Rectal smooth muscle tissue (tissue), 1 donor: ENCODE results near the gene RNASE4.
A peak's percentile ranks its signal among the peaks of the same experiment; 100 is the strongest.
"Not testable (repeated sequence)": the region's sequence is repeated elsewhere in the genome, so short reads cannot be mapped to it uniquely, and the experiment has no call there.

Experiments used
- H3K27ac ChIP-seq: one replicate; pipeline ENCODE4 v1.7.0; 2013; ENCODE audit warnings: low read depth, low read length, inconsistent platforms
- H3K27me3 ChIP-seq: one replicate; pipeline ENCODE4 v1.7.0; 2013; ENCODE audit warnings: low read length; ENCODE audit not compliant: control insufficient read depth, insufficient read depth
- H3K36me3 ChIP-seq: one replicate; pipeline ENCODE4 v1.7.0; 2013; ENCODE audit warnings: low read length; ENCODE audit not compliant: control insufficient read depth, insufficient read depth
- H3K4me1 ChIP-seq: one replicate; pipeline ENCODE4 v1.7.0; 2013; ENCODE audit warnings: low read length; ENCODE audit not compliant: control insufficient read depth, insufficient read depth
- H3K4me3 ChIP-seq: one replicate; pipeline ENCODE4 v1.7.0; 2013; ENCODE audit warnings: low read length
- H3K9ac ChIP-seq: one replicate; pipeline ENCODE4 v1.7.0; 2013; ENCODE audit warnings: low read length

Gene RNASE4

GRCh38 chr14:20683891-20684661 is at the start of gene RNASE4:
Gene RNASE4, plus strand, starts transcription at chr14:20684560. Its CDS starts 14,812 bp downstream, at chr14:20699372.
- Histone ChIP-seq H3K4me3 (peak within 1 kb of the TSS; percentile 91), H3K27me3 (no peaks in the 10 kb centered on the region), H3K4me1 (peaks cover 7% of the 10 kb centered on the region), H3K9ac (peak within 1 kb of the TSS; percentile 99), H3K36me3 (no peaks in the 10 kb centered on the region), H3K27ac (peak within 1 kb of the TSS; percentile 99)

GRCh38 chr14:20641591-20641990 is 42.8 kb upstream of the RNASE4 start, which contains the start of gene OR6S1:
Gene OR6S1, minus strand, starts transcription at chr14:20641691. Its CDS starts 0 bp downstream, at chr14:20641691.
- Histone ChIP-seq H3K27ac (no peak within 1 kb of the TSS), H3K36me3 (no peaks in the 10 kb centered on the region), H3K27me3 (no peaks in the 10 kb centered on the region), H3K9ac (no peak within 1 kb of the TSS), H3K4me1 (no peaks in the 10 kb centered on the region), H3K4me3 (no peak within 1 kb of the TSS)

GRCh38 chr14:20642182-20642581 is 42.2 kb upstream of the RNASE4 start:
- Histone ChIP-seq H3K9ac (no peak overlapping the region), H3K4me1 (no peaks in the 10 kb centered on the region), H3K36me3 (no peaks in the 10 kb centered on the region), H3K27me3 (no peaks in the 10 kb centered on the region), H3K4me3 (no peak overlapping the region), H3K27ac (no peak overlapping the region)

DNA sequence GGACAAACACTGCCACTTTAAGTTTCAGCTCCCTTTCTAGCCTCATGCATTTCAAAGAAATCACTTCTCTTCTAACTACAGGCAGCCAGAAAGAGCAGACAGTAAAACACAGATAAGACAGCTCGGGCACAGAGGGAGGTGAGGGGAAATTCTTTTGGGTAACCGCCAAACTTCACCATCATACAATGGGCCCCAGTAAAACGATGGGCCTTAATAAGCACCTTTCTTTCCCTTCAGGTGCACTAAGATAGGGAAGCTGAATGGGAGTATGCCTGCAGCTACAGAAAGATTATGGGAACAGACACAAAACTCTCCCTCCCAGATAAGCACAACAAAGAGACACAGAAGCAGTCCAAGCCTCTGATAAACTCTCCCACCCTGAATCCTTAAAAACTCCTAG is 41.6 kb upstream of the RNASE4 start:
- not testable (repeated sequence) for H3K27ac ChIP-seq, H3K4me3 ChIP-seq, H3K36me3 ChIP-seq, H3K27me3 ChIP-seq, H3K4me1 ChIP-seq, H3K9ac ChIP-seq

DNA sequence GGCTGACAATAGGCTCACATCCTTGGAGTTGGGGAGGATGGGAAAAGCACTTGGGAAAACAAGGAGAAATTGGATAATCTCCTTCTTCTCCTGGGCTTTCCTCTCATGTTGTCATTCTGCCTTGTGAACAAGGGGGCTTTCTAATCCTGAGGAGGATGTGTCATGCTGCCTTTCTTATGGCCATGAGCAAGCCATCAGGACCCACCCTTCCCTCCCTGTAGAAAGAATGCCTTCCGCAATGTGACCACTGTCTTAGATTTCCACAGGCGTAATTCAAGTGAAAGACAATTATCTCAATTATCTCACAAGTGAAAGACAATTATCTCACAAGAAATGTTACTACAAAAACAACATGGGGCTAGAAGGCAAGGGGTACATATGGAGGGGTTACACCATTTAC is 39.8 kb upstream of the RNASE4 start:
- Histone ChIP-seq H3K36me3 (no peaks in the 10 kb centered on the region), H3K4me3 (no peak overlapping the region), H3K27me3 (no peaks in the 10 kb centered on the region), H3K4me1 (no peaks in the 10 kb centered on the region), H3K9ac (no peak overlapping the region), H3K27ac (no peak overlapping the region)

DNA sequence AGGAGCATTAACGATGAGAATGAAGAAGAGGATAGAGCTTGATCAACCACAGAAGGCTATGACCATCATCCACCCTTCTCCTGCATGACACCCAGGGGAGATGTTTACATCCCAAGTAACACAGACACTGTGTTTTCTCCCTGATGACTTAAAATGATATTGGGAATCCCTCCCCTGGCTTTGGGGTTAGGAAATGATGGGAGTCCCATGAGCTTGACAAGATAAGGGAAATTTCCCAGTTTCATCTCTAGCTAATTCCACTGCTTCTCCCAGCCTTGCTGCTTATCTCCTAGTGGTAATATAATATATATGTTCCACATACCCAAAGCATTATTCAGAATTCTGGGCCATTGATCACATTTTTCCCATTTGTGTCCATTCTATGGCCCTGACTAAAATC is 38.9 kb upstream of the RNASE4 start:
- no peaks in the 10 kb centered on the region for H3K36me3 ChIP-seq
- H3K27me3 ChIP-seq, result no peaks in the 10 kb centered on the region
- no peaks in the 10 kb centered on the region for H3K4me1 ChIP-seq

DNA sequence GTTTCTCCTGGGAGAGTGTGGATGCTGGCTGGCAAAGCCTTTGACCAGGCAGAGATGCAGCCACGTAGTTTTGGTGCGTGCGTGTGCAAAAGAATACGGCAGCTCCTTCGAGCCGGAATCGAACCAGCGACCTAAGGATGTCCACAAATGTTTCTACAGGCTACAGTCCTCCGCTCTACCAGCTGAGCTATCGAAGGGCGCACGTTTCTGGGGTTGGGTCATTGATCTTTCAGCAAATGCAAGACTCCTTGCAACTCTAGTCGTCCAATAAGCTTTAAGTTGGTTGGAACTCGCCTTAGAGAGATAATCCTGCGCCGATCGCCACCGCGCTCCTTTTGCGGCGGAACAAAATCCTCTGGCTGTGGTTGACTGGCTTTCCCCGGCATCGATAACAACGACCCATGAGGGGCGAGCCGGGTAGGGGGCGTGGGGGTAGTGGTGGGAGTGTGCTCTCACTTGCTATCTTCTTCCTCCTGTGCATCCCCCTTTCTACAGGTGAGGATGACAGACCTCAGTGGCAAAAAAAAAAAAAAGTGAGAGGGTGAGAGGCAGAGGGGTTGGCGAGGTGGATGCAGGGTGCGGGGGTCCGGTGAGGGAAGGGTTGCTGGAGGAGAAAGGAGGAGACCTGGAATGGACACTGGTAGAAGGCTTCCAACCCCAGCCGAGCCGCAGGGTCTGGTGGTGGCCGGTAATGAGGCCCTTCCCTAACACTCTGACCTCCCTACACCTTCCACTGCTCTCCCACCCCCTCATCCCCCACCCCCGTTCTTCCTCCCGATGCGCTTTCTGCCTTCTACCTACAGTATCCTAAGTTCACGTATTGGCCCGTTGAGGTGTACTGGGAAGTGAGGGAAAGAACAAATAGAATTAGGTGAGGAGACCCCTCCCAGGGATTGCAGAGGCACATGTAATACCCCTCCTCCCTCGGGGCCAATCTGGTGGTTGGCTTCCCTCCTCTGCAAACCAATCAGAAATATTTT is 31.1 kb upstream of the RNASE4 start:
- peak overlapping the region; percentile 32 for H3K4me3 ChIP-seq
- no peaks in the 10 kb centered on the region for H3K36me3 ChIP-seq
- H3K27ac ChIP-seq, result no peak overlapping the region
- no peak overlapping the region for H3K9ac ChIP-seq
- peaks cover 21% of the 10 kb centered on the region for H3K27me3 ChIP-seq
- H3K4me1 ChIP-seq, result no peaks in the 10 kb centered on the region

More for the DNA sequence above, 38.9 kb upstream of the RNASE4 start:
- Histone ChIP-seq H3K9ac (no peak overlapping the region), H3K4me3 (no peak overlapping the region), H3K27ac (no peak overlapping the region)

- Histone ChIP-seq H3K27ac (no peak overlapping the region), H3K27me3 (peaks cover 21% of the 10 kb centered on the region), H3K36me3 (no peaks in the 10 kb centered on the region), H3K4me3 (no peak overlapping the region), H3K9ac (no peak overlapping the region), H3K4me1 (no peaks in the 10 kb centered on the region)
Observed at GRCh38 chr14:20655851-20656250, 28.5 kb upstream of the RNASE4 start.

- Histone ChIP-seq H3K9ac (no peak overlapping the region), H3K36me3 (no peaks in the 10 kb centered on the region), H3K4me3 (no peak overlapping the region), H3K4me1 (no peaks in the 10 kb centered on the region), H3K27ac (no peak overlapping the region), H3K27me3 (peaks cover 21% of the 10 kb centered on the region)
Observed at GRCh38 chr14:20656274-20656673, 28.1 kb upstream of the RNASE4 start.

GRCh38 chr14:20657216-20658211 is 26.8 kb upstream of the RNASE4 start:
- H3K36me3 ChIP-seq, result no peaks in the 10 kb centered on the region
- H3K4me1 ChIP-seq, result no peaks in the 10 kb centered on the region
- H3K27me3 ChIP-seq, result peaks cover 26% of the 10 kb centered on the region
- no peak overlapping the region for H3K9ac ChIP-seq
- no peak overlapping the region for H3K4me3 ChIP-seq
- no peak overlapping the region for H3K27ac ChIP-seq

DNA sequence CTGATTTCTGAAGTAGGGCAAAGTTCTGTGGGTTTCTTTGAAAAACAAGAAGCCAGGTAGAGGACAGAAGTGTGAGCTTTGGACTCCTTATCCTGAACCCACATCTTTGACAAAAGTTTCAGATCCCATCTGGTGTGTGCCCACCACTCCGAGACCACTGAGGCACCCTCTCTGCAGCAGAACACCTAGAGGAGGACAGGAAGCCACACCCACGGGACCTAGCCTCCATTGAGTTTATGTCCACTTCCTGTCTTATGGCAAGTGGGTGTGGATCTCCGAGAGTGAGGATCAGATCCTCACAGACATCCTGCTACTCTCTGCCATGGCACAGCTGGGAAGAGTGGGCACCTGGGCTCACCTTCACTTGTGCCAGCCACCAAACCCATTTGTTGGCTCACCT is 26.1 kb upstream of the RNASE4 start:
- Histone ChIP-seq H3K27me3 (peaks cover 21% of the 10 kb centered on the region), H3K9ac (no peak overlapping the region), H3K27ac (no peak overlapping the region), H3K4me3 (no peak overlapping the region), H3K36me3 (no peaks in the 10 kb centered on the region), H3K4me1 (no peaks in the 10 kb centered on the region)
